ENCODE data around the gene FKBP11.
"Not testable (repeated sequence)": the region's sequence is repeated elsewhere in the genome, so short reads cannot be mapped to it uniquely, and the experiment has no call there.

The FKBP11 gene

DNA sequence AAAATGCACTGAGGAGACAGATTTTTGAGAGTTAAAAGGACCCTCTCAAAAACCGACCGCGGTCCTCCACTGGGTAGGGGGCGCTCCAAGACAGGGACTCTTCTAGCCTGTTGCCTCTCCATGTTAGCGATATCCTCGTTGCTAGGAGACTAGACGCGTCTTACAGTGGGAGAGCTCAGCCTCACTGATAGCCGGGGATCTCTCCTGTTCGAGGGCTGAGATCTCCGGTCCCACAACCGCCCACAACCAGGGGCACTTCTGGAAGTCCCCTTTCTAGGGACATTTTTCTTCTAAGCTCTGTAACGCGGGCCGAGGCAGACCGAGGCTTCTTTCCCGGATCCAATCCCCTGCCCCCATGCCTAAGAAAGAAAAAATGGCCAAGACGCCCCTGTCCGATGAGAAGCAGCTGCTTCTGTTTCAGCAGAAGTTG is 21.3 kb downstream of the FKBP11 start:
- DNase-seq (ENCODE audit: low read depth) = peak; percentile 67

DNA sequence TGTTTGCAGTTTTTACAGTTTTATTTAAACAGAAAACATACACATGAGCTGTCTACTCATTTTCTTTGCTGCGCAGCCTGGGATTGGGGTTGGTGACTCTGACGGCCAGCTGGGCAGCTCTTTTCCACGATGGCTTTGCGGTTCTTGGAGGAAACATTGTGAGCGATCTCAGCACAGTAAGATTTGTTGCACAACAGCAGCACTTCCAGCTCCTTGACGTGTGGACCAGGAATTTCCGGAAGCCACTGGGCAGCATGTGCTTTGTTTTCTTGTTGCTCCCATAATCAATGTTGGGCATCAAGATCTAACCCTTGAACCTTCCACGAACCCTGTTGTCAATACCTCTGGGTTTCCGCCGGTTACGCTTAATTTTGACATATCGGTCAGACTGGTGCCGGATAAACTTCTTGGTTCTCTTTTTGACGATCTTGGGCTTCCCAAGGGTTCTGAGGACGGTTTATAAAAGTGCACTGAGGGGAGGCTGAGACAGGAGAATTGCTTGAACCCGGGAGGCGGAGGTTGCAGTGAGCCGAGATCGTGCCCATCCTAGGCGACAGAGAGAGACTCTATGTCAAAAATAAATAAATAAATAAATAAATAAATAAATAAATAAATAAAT is 21.8 kb downstream of the FKBP11 start:
- no peak for DNase-seq (ENCODE audit: low read depth)

DNA sequence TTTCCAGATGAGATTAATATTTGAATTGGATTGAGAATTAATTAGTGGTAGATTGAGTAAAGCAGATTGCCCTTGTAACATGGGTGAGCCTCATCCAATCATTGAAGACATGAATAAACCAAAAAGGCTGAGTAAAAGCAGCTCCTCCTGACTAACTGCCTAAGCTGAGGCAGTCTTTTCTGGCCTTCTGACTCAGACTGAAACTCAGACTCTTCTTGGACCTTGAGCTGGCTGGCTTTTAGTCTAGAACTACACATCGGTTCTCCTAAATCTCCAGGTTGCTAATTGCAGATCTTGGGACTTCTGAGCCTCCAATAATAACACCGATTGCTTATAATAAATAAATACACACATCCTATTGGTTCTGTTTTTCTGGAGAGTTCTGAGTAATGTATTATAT is 24.0 kb downstream of the FKBP11 start:
- no peak for DNase-seq (ENCODE audit: low read depth)

DNA sequence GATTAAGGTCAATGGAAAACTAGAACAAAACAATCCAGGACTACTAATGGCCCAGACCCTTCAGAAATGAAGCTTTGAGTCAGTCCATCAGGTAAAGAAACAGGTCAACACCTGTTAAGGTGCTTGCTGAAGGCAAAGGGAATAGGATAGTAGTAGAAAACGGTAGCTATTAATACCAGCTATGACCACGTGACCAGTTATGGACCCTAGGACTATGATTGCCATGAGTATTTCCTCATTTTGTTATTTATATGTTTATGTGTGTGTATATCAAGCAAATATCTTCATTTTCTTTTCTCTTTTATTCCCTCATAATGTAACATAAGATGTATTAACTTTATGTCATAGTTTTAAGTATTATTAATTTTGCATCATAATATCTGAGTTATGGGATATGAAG is 25.6 kb downstream of the FKBP11 start:
- no peak for DNase-seq (ENCODE audit: low read depth)

DNA sequence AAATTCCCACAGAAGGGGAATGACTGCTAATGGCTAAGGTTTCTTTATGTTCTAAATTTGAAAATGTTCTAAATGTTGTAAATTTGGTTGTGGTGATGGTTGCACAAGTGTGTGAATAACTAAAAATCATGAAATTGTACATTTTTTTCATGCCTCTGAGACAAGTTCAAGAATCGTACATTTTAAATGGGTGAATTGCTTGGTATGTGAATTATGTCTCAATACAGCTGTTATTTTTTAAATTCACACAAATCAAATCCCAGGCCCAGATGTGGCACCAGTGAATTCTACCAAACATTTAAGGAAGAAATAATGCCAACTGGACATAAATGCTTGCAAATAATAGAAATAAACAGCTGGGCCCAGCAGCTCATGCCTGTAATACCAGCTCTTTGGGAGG is 31.0 kb downstream of the FKBP11 start:
- no peak for DNase-seq (ENCODE audit: low read depth)

DNA sequence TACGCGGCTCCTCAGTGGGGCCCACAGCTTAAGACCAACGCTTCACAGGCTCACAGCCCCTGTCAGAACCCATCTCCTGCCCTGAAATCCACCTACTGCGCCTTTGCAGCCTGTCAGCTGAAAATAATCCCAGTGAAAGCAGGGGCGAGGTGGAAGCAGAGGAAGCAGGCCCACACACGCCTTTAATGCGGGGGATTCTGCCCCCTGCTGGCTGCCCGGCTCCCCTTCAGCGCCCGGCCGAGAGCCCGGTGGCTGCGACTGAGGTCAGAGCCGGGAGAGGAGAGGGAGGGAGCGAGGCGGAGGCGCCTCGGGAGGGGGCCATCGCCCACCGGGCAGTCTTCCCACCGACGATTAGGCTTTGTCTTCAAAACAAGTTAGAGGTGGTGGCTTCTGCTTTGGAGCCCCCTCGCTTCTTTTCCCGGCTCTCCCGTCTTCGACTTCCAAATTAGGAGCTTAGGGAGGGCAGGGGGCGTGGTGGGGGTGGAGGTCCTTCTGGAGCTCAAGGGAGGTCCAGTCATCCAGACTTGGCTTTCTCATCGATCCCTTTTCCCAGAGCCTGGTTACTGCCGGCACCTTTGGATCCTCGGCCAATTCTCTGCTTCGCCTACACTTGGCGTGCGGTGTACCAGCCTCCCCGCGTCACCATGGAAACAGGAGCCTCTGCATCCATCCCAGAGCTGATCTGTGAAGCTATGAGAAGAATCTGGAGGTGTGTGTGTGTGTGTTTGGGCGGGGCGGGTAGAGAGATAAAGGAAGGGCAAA is 34.5 kb downstream of the FKBP11 start:
- DNase-seq (ENCODE audit: low read depth) = peak; percentile 50

DNA sequence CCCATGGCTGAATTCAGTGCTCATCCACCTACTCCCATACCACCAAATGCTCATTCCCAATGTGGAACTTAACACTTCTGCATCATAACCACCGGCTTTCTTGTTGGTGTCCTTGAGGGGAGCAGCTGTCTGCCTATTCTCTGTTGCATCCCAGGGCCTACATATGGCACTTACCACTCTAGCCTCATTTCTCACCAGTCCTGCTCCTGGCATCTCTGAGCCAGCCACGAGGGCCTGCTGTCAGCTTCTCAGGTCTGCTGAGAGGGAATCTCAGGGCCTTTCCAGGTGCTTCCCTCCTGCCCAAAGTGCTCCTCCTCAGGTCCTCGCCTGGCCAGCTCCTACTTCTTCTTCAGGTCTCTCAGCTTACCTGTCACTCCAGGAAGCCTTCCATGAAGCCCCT is 35.6 kb downstream of the FKBP11 start:
- no peak for DNase-seq (ENCODE audit: low read depth)

DNA sequence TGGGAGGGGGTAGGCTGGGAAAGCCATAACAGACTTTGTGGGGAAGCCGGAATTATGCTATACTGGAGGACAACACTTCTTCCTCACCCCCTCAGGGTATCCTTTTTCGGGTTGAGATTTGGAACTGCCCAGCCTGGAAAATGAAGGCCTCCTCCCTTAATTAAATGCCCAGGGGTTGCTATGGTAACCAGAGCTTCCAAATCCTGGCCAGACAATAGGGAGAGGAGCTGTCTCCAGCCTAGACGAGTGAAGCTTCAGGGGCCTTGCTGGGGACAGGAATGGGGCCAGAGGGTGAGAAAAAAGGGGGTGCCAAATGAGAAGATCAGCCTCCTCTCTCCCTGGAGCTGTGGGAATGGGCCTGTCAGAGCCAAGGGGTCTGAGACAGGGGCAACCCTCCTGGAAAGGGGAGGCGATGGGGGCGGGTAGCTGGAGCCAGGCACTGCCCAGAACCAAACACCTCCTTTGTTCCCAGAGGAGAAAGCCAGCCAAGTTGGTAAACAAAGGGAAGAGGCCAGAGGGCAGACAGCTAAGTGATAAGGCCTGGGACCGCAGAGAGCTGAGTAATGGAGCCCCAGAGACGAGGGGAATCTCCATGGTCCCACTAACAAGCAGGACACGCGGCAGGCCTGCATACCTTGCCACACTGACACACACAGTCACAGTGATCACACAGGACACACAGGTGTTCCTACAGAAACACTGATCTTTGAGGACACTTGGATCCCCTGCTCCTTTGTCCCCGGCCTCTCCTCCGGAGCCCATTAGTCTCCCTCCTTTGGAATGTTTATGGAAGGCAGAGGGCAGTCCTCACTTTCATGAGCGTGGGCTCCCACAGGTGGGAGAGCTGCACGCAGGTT is 41.8 kb downstream of the FKBP11 start:
- no peak for DNase-seq (ENCODE audit: low read depth)

DNA sequence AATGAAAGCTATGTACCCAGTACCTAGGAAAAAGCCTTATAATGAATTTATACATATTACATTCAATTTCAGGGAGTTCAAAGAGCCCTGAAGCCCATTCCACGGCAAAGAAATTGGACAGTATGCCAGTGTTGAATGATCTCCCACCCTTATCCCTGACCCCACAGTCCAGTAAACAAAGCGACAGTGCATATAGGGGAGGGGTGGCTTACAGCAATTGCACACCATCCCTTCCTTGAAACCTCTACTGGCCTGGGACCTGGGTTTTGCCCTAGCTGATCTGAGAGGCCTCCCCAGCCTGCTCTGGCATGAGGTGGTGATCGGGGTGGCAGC is 42.4 kb downstream of the FKBP11 start:
- no peak for DNase-seq (ENCODE audit: low read depth)

DNA sequence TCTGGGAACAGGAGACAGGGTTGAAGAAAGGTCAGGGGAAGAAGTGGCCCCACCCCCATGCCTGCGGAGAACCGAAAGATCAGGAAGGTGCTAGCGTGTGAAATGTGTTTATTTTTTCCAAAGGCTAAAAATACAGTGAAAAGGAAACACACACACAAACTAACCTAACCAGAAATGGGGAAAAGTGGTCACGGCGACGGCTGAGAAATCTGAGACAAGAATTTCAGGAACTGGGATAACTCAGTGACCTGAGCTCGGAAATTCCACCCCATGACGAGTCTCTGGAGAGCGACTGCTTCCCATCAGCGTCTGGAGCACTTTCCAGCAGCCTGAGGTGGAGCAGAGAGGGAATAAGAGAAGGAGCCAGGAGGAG is 43.0 kb downstream of the FKBP11 start:
- no peak for DNase-seq (ENCODE audit: low read depth)

DNA sequence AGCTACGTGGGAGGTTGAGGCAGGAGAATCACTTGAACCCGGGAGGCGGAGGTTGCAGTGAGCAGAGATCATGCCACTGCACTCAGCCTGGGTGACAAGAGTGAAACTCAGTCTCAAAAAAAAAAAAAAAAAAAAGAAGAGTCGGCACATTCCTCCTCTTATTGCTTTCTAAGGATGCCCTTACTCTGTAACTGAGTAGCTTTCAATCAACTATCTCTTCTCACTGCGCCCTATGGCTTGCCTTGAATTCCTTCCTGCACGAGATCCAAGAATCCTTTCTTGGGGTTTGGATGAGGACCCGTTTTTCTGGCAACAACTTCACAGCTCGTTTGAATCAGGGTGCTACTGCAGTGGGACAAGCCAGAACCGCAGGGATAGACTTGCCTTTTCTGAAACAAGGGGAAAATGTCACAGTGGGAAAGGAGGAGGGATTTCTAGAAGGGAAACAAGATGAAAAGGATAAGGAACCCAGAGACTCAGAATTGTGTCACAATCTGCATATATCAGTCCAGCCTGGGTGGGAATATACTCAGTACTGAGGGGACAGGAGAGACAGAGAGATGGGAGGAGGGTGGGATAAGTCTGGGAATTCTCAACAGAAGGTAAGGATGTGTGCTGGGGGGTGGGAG is 43.5 kb downstream of the FKBP11 start:
- DNase-seq (ENCODE audit: low read depth) = no peak

DNA sequence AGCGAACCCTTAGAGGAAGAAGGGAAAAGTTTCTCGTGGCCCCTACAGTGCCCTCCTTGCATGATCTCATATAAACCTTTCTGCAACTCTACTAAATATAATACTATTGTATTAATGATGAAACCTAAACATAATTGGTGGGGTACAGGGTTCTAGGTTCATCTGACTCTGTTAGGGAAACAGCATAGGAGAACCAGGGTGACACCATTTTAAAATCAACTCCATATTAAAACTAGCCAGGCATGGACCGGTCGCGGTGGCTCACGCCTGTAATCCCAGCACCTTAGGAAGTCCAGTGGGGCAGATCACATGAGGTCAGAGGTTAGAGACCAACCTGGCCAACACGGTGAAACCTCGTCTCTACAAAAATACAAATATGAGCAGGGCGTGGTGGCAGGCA is 44.6 kb downstream of the FKBP11 start:
- no peak for DNase-seq (ENCODE audit: low read depth)

DNA sequence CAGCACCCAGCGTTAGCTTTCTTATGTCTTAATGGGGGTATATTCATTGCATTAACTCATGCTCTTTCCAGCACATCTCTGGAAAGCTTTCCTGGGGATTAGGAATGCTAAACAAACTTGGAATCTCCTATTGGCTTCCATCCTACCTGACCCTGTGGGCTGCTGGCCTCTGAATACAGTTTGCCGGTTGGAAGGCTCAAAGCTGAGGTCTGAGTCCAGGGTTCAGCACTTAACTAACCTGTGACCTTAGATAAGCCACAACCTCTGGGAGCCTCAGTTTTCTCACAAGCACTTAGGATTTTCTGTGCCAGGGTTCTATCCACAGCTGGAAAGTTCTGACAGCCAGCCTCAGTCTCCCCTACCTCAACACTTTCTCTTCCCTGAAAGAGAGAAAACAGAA is 46.7 kb downstream of the FKBP11 start:
- no peak for DNase-seq (ENCODE audit: low read depth)

DNA sequence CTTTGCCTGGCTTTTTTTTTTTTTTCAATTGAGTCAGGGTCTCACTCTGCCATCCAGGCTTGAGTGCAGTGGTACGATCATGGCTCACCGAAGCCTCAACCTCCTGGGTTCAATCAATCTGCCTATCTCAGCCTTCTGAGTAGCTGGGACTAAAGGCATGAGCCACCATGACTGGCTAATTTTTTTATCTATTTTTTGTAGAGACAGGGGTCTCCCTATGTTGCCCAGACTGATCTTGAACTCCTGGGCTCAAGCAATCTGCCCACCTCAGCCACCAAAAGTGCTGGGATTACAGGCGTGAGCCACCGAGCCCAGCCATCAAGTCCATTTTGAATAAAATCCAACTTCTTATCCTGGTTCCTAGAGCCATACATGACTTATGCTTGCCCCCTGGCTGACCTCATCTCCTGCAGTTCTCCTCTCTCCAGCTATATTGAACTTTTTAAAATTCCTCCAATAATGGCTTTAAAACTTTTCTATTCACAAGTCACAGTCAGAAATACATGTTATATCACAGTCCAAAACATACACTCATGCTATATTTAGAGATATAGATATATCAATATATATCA is 49.3 kb downstream of the FKBP11 start:
- no peak for DNase-seq (ENCODE audit: low read depth)

DNA sequence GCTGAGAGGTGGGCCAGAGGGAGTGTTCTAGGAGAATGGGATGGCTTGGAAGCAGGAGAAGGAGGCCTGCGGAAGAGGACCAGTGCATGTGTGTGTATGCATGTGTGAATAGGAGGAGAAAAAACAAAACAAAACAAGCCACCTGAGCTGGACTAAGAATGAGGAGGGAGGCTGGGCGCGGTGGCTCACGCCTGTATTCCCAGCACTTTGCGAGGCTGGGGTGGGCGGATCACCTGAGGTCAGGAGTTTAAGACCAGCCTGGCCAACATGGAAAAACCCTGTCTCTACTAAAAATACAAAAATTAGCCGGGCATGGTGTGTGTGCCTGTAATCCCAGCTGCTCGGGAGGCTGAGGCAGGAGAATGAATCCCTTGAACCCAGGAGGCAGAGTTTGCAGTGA is 51.8 kb downstream of the FKBP11 start:
- DNase-seq (ENCODE audit: low read depth) = not testable (repeated sequence)

DNA sequence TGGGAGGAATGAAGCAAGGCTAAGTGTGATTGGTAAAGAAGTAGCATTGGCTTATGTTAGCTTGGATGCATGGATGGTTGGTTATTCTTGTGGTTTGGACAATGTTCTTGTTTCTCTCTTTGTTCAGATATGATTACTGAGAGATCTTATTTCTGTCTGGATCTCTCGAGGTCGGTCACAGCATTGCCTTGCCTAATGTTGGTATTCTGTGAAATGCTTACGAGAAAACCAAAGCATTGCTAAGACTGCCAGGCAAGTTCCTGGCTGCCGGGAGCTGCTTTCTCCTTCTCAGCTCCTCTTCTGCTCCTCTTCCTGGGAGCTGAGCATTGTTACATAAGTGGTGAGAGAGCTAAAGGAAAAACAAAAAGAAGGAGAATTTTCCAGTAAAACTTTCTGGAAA is 52.2 kb downstream of the FKBP11 start:
- DNase-seq (ENCODE audit: low read depth) = no peak

All from activated T-helper 1 cell treated with Interleukin-2 at 50 U/mL for 16 hours (primary cell).